ENCODE results near the gene UPF3B.
A peak's percentile ranks its signal among the peaks of the same experiment; 100 is the strongest.

The UPF3B gene

GRCh38 chrX:119885554-119886428 is 33.0 kb upstream of the UPF3B start:
- DNase-seq (ENCODE audit: low read depth), result no peak
- no peak overlapping the region for H3K4me3 ChIP-seq (ENCODE audit: low read length)
- no peak for TF ChIP-seq CTCF (conservative IDR thresholded peaks at IDR 0.05; ENCODE audit: low read length)

GRCh38 chrX:119880552-119881437 is 28.0 kb upstream of the UPF3B start:
- TF ChIP-seq CTCF (conservative IDR thresholded peaks at IDR 0.05; ENCODE audit: low read length), result peak; percentile 79
- no peak overlapping the region for H3K4me3 ChIP-seq (ENCODE audit: low read length)
- DNase-seq (ENCODE audit: low read depth), result peak; percentile 70

- no peak for TF ChIP-seq CTCF (conservative IDR thresholded peaks at IDR 0.05; ENCODE audit: low read length)
- no peak for DNase-seq (ENCODE audit: low read depth)
- H3K4me3 ChIP-seq (ENCODE audit: low read length), result no peak overlapping the region
Measured at GRCh38 chrX:119880076-119880475, 27.3 kb upstream of the UPF3B start.

- no peak for DNase-seq (ENCODE audit: low read depth)
Measured at GRCh38 chrX:119878740-119879139, 26.0 kb upstream of the UPF3B start.

GRCh38 chrX:119871599-119872395 is 19.0 kb upstream of the UPF3B start, which contains the start of the genes NDUFA1 and RNF113A:
Gene NDUFA1 (plus strand): TSS chrX:119871832. CDS start chrX:119871912, 80 bp downstream.
Gene RNF113A (minus strand): TSS chrX:119871733. CDS start chrX:119871613, 120 bp downstream.
- TF ChIP-seq CTCF (conservative IDR thresholded peaks at IDR 0.05; ENCODE audit: low read length), result no peak
- peak; percentile 85 for DNase-seq (ENCODE audit: low read depth)

More at GRCh38 chrX:119878740-119879139, 26.0 kb upstream of the UPF3B start:
- H3K4me3 ChIP-seq (ENCODE audit: low read length), result no peak overlapping the region
- TF ChIP-seq CTCF (conservative IDR thresholded peaks at IDR 0.05; ENCODE audit: low read length), result no peak

GRCh38 chrX:119871245-119871598 is 18.5 kb upstream of the UPF3B start:
- no peak for DNase-seq (ENCODE audit: low read depth)
- peak overlapping the region; percentile 78 for H3K4me3 ChIP-seq (ENCODE audit: low read length)
- TF ChIP-seq CTCF (conservative IDR thresholded peaks at IDR 0.05; ENCODE audit: low read length), result no peak

More at GRCh38 chrX:119871599-119872395, 19.0 kb upstream of the UPF3B start, which contains the start of the genes NDUFA1 and RNF113A:
- H3K4me3 ChIP-seq (ENCODE audit: low read length), result peak within 1 kb of the TSS; percentile 78

All from AG10803 (cell line).